Activated CD4-positive, alpha-beta T cell treated with anti-CD3 and anti-CD28 coated beads for 48 hours (primary cell): Measurements from ENCODE around the gene ACER3.
A peak's percentile ranks its signal among the peaks of the same experiment; 100 is the strongest.
"Not testable (repeated sequence)": the region's sequence is repeated elsewhere in the genome, so short reads cannot be mapped to it uniquely, and the experiment has no call there.

ENCODE experiments used
- DNase-seq: peaks from one replicate; pipeline ENCODE4 v3.0.0-alpha.2; 2020

ACER3 gene

GRCh38 chr11:77003963-77004362 lies 143.2 kb downstream of the ACER3 start:
- no peak for DNase-seq

GRCh38 chr11:77009533-77010160 lies 148.9 kb downstream of the ACER3 start:
- DNase-seq: no peak

DNA sequence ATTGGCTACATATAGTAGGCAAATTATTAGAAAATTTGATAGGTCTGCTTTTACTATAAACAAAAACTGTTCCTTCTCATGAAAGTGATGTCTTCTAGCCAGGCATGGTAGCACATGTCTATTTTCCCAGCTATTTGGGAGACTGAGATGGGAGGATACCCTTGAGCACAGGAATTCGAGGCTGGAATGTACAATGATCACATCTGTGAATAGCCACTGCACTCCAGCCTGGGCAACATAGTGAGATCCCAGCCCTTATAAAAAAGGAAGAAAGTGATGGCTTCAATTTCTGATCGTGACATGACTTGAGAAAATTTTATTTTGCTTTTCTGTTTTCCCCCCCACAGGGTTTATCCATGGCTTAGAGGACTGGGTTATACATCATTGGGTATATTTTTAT lies 154.0 kb downstream of the ACER3 start:
- no peak for DNase-seq

DNA sequence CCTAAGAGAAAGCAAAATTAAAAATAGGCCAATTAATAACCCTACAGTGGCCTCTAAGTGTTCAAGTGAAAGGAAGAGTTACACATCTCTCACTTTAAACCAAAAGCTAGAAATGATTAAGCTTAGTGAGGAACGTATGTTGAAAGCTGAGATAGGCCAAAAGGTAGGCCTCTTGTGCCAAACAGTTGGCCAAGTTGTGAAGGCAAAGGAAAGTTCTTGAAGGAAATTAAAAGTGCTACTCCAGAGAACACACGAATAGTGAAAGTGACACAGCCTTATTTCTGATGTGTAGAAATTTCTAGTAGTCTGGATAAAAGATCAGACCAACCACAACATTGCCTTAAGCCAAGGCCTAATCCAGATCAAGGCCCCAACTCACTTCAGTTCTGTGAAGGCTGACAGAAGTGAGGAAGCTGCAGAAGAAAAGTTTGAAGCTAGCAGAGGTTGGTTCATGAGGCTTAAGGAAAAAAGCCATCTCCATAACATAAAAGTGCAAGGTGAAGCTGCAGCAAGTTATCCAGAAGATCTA lies 157.7 kb downstream of the ACER3 start:
- DNase-seq: not testable (repeated sequence)

GRCh38 chr11:77019976-77020595 lies 159.4 kb downstream of the ACER3 start:
- no peak for DNase-seq

GRCh38 chr11:77020734-77021133 lies 160.0 kb downstream of the ACER3 start:
- no peak for DNase-seq

DNA sequence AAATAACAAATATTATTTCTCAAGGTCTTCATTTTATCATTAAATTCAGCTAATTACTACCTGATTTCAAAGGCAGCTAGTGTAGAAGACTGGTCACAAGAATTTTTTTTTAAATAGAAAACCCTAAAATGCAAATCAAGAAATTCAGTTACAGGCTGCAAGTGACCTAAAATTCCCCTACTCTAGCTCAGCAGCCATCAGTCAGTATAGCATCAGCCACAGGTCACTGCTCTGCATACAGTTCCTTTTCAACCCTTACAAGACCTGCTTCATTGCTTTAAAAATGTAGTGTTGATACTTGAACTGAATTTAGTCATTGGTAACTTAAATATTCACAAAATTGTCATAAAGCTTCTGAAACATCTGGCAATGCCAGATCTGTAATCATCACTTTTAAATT lies 164.0 kb downstream of the ACER3 start:
- no peak for DNase-seq

DNA sequence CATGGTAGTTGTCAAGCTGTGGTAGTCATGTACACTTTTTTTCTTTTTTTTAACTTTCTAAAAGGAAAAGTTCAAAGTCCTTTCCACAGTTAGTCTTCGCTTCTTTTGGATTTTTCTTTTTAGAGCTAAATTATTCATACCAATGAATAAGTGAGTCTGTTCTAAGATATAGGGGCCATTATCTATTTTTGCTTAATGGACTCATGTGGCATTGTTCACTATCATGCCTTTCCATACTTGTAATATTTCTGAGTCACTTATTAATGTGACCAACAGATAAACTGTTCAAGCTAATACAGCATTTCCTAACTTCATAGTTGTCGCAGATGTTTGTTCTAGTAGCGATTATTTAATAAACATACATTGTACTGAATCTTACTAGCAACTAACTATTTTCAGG lies 165.5 kb downstream of the ACER3 start:
- DNase-seq: no peak

- no peak for DNase-seq
Measured at GRCh38 chr11:77026743-77027142, 166.0 kb downstream of the ACER3 start.

DNA sequence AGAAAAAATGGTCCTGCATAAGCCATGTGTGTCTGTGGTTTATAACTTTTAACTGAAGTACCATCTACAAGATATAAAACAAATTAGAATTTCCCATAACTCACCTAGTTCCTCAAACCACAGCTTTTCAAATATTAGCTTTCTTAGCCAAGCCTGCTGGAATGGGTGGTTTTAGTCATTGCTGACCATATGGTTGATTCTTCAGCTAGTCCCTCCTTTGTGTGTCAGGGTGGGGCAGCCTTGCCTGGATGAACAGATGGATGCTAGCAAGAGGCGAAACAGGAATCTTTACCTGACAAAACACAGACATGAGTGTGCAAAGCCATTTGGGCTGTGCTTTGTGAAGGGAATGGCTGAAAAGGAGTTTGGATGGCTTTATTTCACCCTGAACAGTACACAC lies 166.6 kb downstream of the ACER3 start:
- DNase-seq: no peak

GRCh38 chr11:77029829-77030228 lies 169.1 kb downstream of the ACER3 start:
- no peak for DNase-seq

GRCh38 chr11:77030834-77031414 lies 170.2 kb downstream of the ACER3 start:
- no peak for DNase-seq

- no peak for DNase-seq
Measured at GRCh38 chr11:77031599-77031998, 170.9 kb downstream of the ACER3 start.

DNA sequence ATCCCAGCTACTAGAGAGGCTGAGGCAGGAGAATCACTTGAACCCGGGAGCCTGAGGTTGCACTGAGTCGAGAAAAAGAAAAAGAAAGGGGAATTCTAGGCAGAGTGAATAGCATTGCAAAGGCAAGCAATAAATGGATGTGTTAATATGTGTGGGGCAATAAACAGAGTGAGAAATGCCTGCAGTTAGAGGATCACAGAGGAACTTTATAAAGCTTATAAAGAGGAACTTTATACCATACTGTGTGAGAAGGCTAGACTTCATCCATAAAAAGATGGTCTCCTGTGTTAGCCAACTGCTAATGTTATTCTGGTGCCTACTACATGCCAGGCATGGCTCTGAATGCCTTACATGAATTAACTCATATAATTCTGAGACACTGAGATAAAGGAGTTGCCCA lies 174.3 kb downstream of the ACER3 start:
- no peak for DNase-seq

- DNase-seq: no peak
Measured at GRCh38 chr11:77035580-77035979, 174.9 kb downstream of the ACER3 start.

DNA sequence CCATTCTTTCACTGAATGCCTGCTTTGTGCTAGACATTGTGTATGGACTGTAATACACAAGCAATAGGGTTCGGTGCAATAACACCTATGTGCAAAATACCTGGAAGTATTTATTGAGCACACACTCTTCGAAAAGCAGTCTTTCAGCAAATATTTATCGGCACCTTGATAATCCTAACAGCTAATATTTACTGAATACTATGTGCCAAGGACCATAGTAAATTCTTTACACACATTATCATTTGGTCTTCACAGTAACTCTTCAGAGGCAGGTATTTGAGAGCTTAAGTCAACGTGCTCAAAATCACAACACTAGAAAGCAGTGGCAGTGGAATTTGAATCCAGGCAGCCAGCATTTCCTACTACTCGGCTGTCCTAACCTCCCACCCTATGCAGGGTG lies 175.7 kb downstream of the ACER3 start:
- no peak for DNase-seq

DNA sequence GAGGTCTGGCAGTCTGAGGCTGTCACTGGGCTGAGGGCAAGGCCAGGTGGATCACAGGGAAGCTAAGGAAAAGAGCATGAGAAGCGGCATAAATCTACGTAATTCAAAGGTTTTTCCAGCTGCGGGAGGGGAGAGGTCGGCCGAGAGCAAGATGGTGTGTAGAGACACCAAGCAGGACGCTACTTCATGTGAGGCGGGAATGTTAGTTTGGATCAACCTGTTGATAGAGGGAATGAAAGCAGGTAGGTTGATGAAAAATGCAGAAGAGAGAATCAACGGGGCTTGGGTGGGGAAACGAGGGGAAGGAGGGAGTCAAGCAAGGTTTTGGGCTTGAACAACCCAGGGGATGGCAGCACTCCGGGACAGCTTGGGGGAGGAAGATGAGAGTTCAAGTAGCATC lies 176.3 kb downstream of the ACER3 start:
- no peak for DNase-seq

GRCh38 chr11:77038029-77038824 lies 177.5 kb downstream of the ACER3 start:
- DNase-seq: no peak

- DNase-seq: no peak
Measured at GRCh38 chr11:77038825-77039326, 178.2 kb downstream of the ACER3 start.

GRCh38 chr11:77039491-77040400 lies 179.0 kb downstream of the ACER3 start:
- DNase-seq: peak; percentile 50

- DNase-seq: no peak
Measured at GRCh38 chr11:77040401-77040777, 179.7 kb downstream of the ACER3 start.

GRCh38 chr11:77040889-77041288 lies 180.2 kb downstream of the ACER3 start:
- DNase-seq: no peak
